HEK293 (cell line): ENCODE measurements around the gene NOL4L.

Experiments used
- KLF10 ChIP-seq: fragments of 450-650 bp; IDR thresholded peaks from 2 replicates; pipeline ENCODE4 v1.5.1; 2018; ENCODE audit warnings: missing biosample characterization, mild to moderate bottlenecking, missing genetic modification characterization
- TCF7L2 ChIP-seq: IDR thresholded peaks from 2 replicates; pipeline ENCODE4 v1.6.1; 2011; ENCODE audit warnings: low read depth, mild to moderate bottlenecking, inconsistent platforms, low read length, moderate library complexity, borderline replicate concordance
- ZNF423 ChIP-seq: fragments of 450-650 bp; formaldehyde crosslinking; IDR thresholded peaks from 2 replicates; pipeline ENCODE4 v1.5.1; 2016; ENCODE audit warnings: missing biosample characterization, missing genetic modification characterization
- ZNF701 ChIP-seq: fragments of 450-650 bp; formaldehyde crosslinking; IDR thresholded peaks from 2 replicates; pipeline ENCODE4 v1.5.1; 2016; ENCODE audit warnings: missing biosample characterization, missing genetic modification characterization
- ZNF707 ChIP-seq: fragments of 450-650 bp; formaldehyde crosslinking; IDR thresholded peaks from 2 replicates; pipeline ENCODE4 v1.5.1; 2016; ENCODE audit warnings: missing biosample characterization, missing genetic modification characterization
- TF ChIP-seq, protein P1 (sequence below): fragments of 450-650 bp; formaldehyde crosslinking; IDR thresholded peaks from 2 replicates; pipeline ENCODE4 v1.5.1; 2017; ENCODE audit warnings: missing biosample characterization, missing genetic modification characterization
- TF ChIP-seq, protein P2 (sequence below): fragments of 450-650 bp; formaldehyde crosslinking; IDR thresholded peaks from 2 replicates; pipeline ENCODE4 v1.5.1; 2016; ENCODE audit warnings: missing biosample characterization, missing genetic modification characterization

DNA sequence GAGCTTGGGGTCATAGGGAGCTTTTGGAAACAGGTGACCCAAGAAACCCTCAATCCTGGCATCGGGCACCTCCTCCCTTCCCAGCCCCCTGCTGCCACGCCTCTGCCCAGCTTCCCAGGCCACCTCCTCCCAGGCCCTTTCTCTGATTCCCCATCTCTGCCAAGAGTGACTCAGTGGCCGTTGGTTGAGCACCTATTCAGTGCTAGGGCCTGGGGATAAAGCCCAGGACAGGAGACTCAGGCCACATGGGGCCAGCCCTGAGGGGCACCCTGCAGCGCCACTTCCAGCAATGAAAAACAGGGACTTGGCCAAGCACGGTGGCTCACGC is 116.9 kb downstream of the NOL4L start:
- TF ChIP-seq ZNF701 (no peak), ZNF423 (no peak), TCF7L2 (no peak), ZNF707 (tag by site-specific recombination) (no peak), KLF10 (tag by site-specific recombination) (no peak)
- TF ChIP-seq, protein P1, sequence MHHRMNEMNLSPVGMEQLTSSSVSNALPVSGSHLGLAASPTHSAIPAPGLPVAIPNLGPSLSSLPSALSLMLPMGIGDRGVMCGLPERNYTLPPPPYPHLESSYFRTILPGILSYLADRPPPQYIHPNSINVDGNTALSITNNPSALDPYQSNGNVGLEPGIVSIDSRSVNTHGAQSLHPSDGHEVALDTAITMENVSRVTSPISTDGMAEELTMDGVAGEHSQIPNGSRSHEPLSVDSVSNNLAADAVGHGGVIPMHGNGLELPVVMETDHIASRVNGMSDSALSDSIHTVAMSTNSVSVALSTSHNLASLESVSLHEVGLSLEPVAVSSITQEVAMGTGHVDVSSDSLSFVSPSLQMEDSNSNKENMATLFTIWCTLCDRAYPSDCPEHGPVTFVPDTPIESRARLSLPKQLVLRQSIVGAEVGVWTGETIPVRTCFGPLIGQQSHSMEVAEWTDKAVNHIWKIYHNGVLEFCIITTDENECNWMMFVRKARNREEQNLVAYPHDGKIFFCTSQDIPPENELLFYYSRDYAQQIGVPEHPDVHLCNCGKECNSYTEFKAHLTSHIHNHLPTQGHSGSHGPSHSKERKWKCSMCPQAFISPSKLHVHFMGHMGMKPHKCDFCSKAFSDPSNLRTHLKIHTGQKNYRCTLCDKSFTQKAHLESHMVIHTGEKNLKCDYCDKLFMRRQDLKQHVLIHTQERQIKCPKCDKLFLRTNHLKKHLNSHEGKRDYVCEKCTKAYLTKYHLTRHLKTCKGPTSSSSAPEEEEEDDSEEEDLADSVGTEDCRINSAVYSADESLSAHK (tag by site-specific recombination) = no peak
- TF ChIP-seq, protein P2, sequence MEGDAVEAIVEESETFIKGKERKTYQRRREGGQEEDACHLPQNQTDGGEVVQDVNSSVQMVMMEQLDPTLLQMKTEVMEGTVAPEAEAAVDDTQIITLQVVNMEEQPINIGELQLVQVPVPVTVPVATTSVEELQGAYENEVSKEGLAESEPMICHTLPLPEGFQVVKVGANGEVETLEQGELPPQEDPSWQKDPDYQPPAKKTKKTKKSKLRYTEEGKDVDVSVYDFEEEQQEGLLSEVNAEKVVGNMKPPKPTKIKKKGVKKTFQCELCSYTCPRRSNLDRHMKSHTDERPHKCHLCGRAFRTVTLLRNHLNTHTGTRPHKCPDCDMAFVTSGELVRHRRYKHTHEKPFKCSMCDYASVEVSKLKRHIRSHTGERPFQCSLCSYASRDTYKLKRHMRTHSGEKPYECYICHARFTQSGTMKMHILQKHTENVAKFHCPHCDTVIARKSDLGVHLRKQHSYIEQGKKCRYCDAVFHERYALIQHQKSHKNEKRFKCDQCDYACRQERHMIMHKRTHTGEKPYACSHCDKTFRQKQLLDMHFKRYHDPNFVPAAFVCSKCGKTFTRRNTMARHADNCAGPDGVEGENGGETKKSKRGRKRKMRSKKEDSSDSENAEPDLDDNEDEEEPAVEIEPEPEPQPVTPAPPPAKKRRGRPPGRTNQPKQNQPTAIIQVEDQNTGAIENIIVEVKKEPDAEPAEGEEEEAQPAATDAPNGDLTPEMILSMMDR (tag by site-specific recombination) = no peak
